K562 (cell line): Measurements from ENCODE around the gene BDH2. TPM values are rescaled to one million over a fixed set of nuclear protein-coding genes. Genes with fewer than 3 reads are reported as not detected.

Source experiments
- CREM ChIP-seq: IDR thresholded peaks from 2 replicates; pipeline ENCODE4 v1.6.1; 2014; ENCODE audit warnings: antibody characterized with exemption, low read depth
- ZNF140 ChIP-seq: fragments of 250-450 bp; sonication (Bioruptor Pico); IDR thresholded peaks from 2 replicates; pipeline ENCODE4 v1.8.0; 2021; ENCODE audit warnings: moderate library complexity, mild to moderate bottlenecking, inconsistent platforms
- polyA plus RNA-seq, 8 experiments: library from polyadenylated mRNA; depleted of rRNA in 4 of 8; stranded (reverse) in 5 of 8; unstranded in 3 of 8; fragments of >200 nt; fragmentation: Nextera tagmentation in 2 of 8; fragmentation: Illumina TruSeq in 1 of 8; extraction: Ambion mirVana in 2 of 8; extraction: Trizol in 1 of 8; gene quantifications; 2 replicates each; pipeline versions ENCODE4 v1.2.1 to v1.2.3, GENCODE V29; 2011 to 2014; ENCODE audit warnings: inconsistent platforms in 1 of 8, missing spikeins in 1 of 8
- total RNA-seq, 7 experiments: library from RNA; depleted of rRNA in 6 of 7; stranded (reverse); fragments of >200 nt in 6 of 7; fragmentation: Illumina TruSeq in 2 of 7; extraction: Trizol in 2 of 7; gene quantifications; 2 replicates each; pipeline versions ENCODE4 v1.2.1 to v1.2.3, GENCODE V29; 2011 to 2021; ENCODE audit warnings: low replicate concordance in 1 of 7
- TF ChIP-seq, protein P1 (sequence below), 2 experiments: IDR thresholded peaks; 2 replicates each; pipeline ENCODE4 v1.6.1; 2012; ENCODE audit warnings: improper control_type of control experiment in 2 of 2, low read depth in 2 of 2, low read length in 2 of 2, borderline replicate concordance in 1 of 2
- TF ChIP-seq, protein P2 (sequence below): fragments of 450-650 bp; formaldehyde crosslinking; conservative IDR thresholded peaks from 2 replicates; pipeline ENCODE4 v1.4.0; 2022; ENCODE audit warnings: mild to moderate bottlenecking, missing genetic modification characterization
- TF ChIP-seq, protein P3 (sequence below), 2 experiments: fragments of 450-650 bp in 1 of 2; sonication (generic) in 1 of 2; formaldehyde crosslinking in 1 of 2; IDR thresholded peaks in 1 of 2; conservative IDR thresholded peaks in 1 of 2; 2 replicates each; pipeline versions ENCODE4 v1.6.1 to v1.8.1; 2016 to 2023; ENCODE audit warnings: mild to moderate bottlenecking in 2 of 2, moderate library complexity in 2 of 2, inconsistent platforms in 1 of 2, missing genetic modification reagents in 1 of 2

BDH2 gene
- total and polyA plus RNA-seq, 9 of the 15 experiments (the other 6 are each of a cell fraction or from before 2014, with no cell fraction given), result 4.9 to 17.9 (median 9.1) TPM

DNA sequence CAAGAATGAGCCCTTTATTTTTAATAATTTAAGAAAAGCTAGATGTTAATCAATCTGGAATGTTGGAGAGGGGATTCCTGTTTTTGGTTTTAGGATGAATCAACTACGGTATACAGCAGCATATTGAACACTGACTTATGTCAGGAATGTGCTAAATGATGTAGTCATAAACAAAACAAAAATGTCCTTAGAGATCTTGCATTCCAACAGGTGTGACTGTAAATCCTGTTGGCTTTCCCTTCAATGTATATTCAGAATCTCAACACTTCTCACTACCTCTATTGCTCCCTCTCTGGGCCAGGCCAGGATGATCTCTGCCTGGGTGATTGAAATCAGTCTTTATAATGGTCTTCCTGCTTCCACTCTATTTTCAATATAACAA lies 37.8 kb upstream of the BDH2 start (continued):
- TF ChIP-seq, protein P1, sequence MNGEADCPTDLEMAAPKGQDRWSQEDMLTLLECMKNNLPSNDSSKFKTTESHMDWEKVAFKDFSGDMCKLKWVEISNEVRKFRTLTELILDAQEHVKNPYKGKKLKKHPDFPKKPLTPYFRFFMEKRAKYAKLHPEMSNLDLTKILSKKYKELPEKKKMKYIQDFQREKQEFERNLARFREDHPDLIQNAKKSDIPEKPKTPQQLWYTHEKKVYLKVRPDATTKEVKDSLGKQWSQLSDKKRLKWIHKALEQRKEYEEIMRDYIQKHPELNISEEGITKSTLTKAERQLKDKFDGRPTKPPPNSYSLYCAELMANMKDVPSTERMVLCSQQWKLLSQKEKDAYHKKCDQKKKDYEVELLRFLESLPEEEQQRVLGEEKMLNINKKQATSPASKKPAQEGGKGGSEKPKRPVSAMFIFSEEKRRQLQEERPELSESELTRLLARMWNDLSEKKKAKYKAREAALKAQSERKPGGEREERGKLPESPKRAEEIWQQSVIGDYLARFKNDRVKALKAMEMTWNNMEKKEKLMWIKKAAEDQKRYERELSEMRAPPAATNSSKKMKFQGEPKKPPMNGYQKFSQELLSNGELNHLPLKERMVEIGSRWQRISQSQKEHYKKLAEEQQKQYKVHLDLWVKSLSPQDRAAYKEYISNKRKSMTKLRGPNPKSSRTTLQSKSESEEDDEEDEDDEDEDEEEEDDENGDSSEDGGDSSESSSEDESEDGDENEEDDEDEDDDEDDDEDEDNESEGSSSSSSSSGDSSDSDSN (IDR thresholded peaks at IDR 0.05; ENCODE audit: borderline replicate concordance in 1 of 2, low read depth in 2 of 2, low read length in 2 of 2), result no peak
- no peak for TF ChIP-seq CREM
- TF ChIP-seq, protein P2, sequence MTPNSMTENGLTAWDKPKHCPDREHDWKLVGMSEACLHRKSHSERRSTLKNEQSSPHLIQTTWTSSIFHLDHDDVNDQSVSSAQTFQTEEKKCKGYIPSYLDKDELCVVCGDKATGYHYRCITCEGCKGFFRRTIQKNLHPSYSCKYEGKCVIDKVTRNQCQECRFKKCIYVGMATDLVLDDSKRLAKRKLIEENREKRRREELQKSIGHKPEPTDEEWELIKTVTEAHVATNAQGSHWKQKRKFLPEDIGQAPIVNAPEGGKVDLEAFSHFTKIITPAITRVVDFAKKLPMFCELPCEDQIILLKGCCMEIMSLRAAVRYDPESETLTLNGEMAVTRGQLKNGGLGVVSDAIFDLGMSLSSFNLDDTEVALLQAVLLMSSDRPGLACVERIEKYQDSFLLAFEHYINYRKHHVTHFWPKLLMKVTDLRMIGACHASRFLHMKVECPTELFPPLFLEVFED (CRISPR knock-in tag), result no peak
- no peak for TF ChIP-seq ZNF140 (CRISPR knock-in tag)
- TF ChIP-seq, protein P3, sequence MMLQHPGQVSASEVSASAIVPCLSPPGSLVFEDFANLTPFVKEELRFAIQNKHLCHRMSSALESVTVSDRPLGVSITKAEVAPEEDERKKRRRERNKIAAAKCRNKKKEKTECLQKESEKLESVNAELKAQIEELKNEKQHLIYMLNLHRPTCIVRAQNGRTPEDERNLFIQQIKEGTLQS (IDR thresholded peaks at IDR 0.05), result no peak
- TF ChIP-seq, protein P3 (CRISPR knock-in tag; conservative IDR thresholded peaks at IDR 0.05), result no peak
